CD14-positive monocyte (primary cell): ENCODE measurements around the gene EHD3. TPM values are rescaled to one million over a fixed set of nuclear protein-coding genes. Genes with fewer than 3 reads are reported as not detected.

Source experiments
- DNase-seq, 3 donors: peaks; one replicate each; pipeline ENCODE4 v3.0.0-alpha.2; 2011 to 2022
- H2AFZ ChIP-seq: 2 replicates; pipeline ENCODE4 v1.6.0; 2012; ENCODE audit warnings: mild to moderate bottlenecking, low read depth, low read length, inconsistent platforms; ENCODE audit not compliant: insufficient read depth, poor library complexity, severe bottlenecking
- H3K27ac ChIP-seq, 2 donors: 1 replicate in 1 of 2; 2 replicates in 1 of 2; pipeline ENCODE4 v1.5.1; 2012 to 2013; ENCODE audit warnings: low read length in 2 of 2, control low read depth in 1 of 2, inconsistent platforms in 1 of 2, low read depth in 1 of 2, mild to moderate bottlenecking in 1 of 2
- H3K27me3 ChIP-seq, 2 donors: one replicate each; pipeline versions ENCODE4 v1.6.0 to v1.6.1; 2011 to 2013; ENCODE audit warnings: low read length in 2 of 2; ENCODE audit not compliant: control insufficient read depth in 2 of 2, insufficient read depth in 2 of 2
- H3K36me3 ChIP-seq, 2 donors: replicated peaks in 1 of 2; 1 replicate in 1 of 2; 2 replicates in 1 of 2; pipeline versions ENCODE4 v1.5.1 to v1.6.1; 2012 to 2013; ENCODE audit warnings: low read length in 2 of 2, control low read depth in 1 of 2, inconsistent platforms in 1 of 2, mild to moderate bottlenecking in 1 of 2; ENCODE audit not compliant: insufficient read depth in 2 of 2, control insufficient read depth in 1 of 2
- H3K4me1 ChIP-seq, 2 donors: 1 replicate in 1 of 2; 2 replicates in 1 of 2; pipeline versions ENCODE4 v1.5.1 to v1.6.1; 2012 to 2013; ENCODE audit warnings: low read length in 2 of 2, control low read depth in 1 of 2, inconsistent platforms in 1 of 2, mild to moderate bottlenecking in 1 of 2, moderate library complexity in 1 of 2; ENCODE audit not compliant: insufficient read depth in 2 of 2, control insufficient read depth in 1 of 2
- H3K4me2 ChIP-seq: replicated peaks from 2 replicates; pipeline ENCODE3; 2012; ENCODE audit warnings: low read length, moderate library complexity, mild to moderate bottlenecking; ENCODE audit not compliant: poor library complexity, severe bottlenecking; ENCODE audit errors: extremely low read depth
- H3K4me3 ChIP-seq, 3 experiments: fragments of 200-600 bp in 1 of 3; sonication (generic) in 1 of 3; replicated peaks in 1 of 3; 1 replicate in 2 of 3; 2 replicates in 1 of 3; pipeline ENCODE4 v1.5.1; 2011 to 2013; ENCODE audit warnings: low read length in 3 of 3, mild to moderate bottlenecking in 3 of 3, control low read depth in 2 of 3, low read depth in 2 of 3, inconsistent platforms in 1 of 3, moderate library complexity in 1 of 3
- H3K79me2 ChIP-seq: 2 replicates; pipeline ENCODE4 v1.6.0; 2012; ENCODE audit warnings: mild to moderate bottlenecking, control low read depth, inconsistent platforms, low read length, moderate library complexity; ENCODE audit not compliant: insufficient read depth
- H3K9ac ChIP-seq: 2 replicates; pipeline ENCODE4 v1.6.0; 2017; ENCODE audit warnings: low read length, mild to moderate bottlenecking; ENCODE audit not compliant: insufficient read depth, poor library complexity, severe bottlenecking
- H3K9me3 ChIP-seq, 2 donors: replicated peaks in 1 of 2; 1 replicate in 1 of 2; 2 replicates in 1 of 2; pipeline versions ENCODE4 v1.5.1 to v1.6.1; 2012 to 2013; ENCODE audit warnings: low read length in 2 of 2, control low read depth in 1 of 2; ENCODE audit not compliant: control insufficient read depth in 1 of 2, insufficient read depth in 1 of 2
- H4K20me1 ChIP-seq: 2 replicates; pipeline ENCODE4 v1.6.0; 2012; ENCODE audit warnings: mild to moderate bottlenecking, low read length, control low read depth, moderate library complexity; ENCODE audit not compliant: insufficient read depth
- H3K27ac Mint-ChIP-seq, 7 donors: one replicate each; pipeline ENCODE4 v1.8.0; 2020; ENCODE audit warnings: mild to moderate bottlenecking in 7 of 7, mixed read lengths in 7 of 7, moderate library complexity in 6 of 7, inconsistent platforms in 2 of 7
- H3K27me3 Mint-ChIP-seq, 3 donors: one replicate each; pipeline ENCODE4 v1.8.0; 2021 to 2022; ENCODE audit warnings: low read depth in 3 of 3, mild to moderate bottlenecking in 3 of 3, mixed read lengths in 3 of 3, moderate library complexity in 3 of 3, inconsistent platforms in 1 of 3
- H3K36me3 Mint-ChIP-seq, 2 donors: one replicate each; pipeline ENCODE4 v1.8.0; 2020; ENCODE audit warnings: mixed read lengths in 2 of 2, inconsistent platforms in 1 of 2, mild to moderate bottlenecking in 1 of 2
- H3K4me1 Mint-ChIP-seq: one replicate; pipeline ENCODE4 v1.8.0; 2020; ENCODE audit warnings: mild to moderate bottlenecking, mixed read lengths
- H3K4me3 Mint-ChIP-seq, 2 donors: one replicate each; pipeline ENCODE4 v1.8.0; 2020; ENCODE audit warnings: mild to moderate bottlenecking in 2 of 2, mixed read lengths in 2 of 2, moderate library complexity in 1 of 2
- H3K9me3 Mint-ChIP-seq, 7 donors: one replicate each; pipeline ENCODE4 v1.8.0; 2020 to 2022; ENCODE audit warnings: mixed read lengths in 7 of 7, mild to moderate bottlenecking in 6 of 7, moderate library complexity in 6 of 7, inconsistent platforms in 2 of 7
- WGBS: methylation state at CpG from one replicate; pipeline ENCODE4 v1.1.5; 2013; ENCODE audit warnings: missing lambda C conversion rate; ENCODE audit not compliant: insufficient coverage; 5-methylcytosine and 5-hydroxymethylcytosine counted together
- intact Hi-C, 2 donors: fragments of 100-400 bp; cut with micrococcal nuclease; formaldehyde crosslinking; loops; one replicate each; pipeline versions ENCODE4 v1.15.0 to v1.15.1; 2023
- polyA plus RNA-seq, 3 donors: library from polyadenylated mRNA; depleted of rRNA in 1 of 3; unstranded in 2 of 3; stranded (reverse) in 1 of 3; fragments of 300-500 nt in 2 of 3; fragments of >200 nt in 1 of 3; fragmentation: Illumina TruSeq in 2 of 3; gene quantifications; 1 replicate in 2 of 3; 2 replicates in 1 of 3; pipeline ENCODE4 v1.2.3, GENCODE V29; 2012 to 2021
- TF ChIP-seq, protein P1 (sequence below): fragments of 200-600 bp; IDR thresholded peaks from one replicate; pipeline ENCODE4 v1.8.0; 2022; ENCODE audit warnings: antibody characterized with exemption, mild to moderate bottlenecking

The EHD3 gene
- polyA plus RNA-seq, 3 donors, result 1.1 to 1.5 (median 1.4) TPM

DNA sequence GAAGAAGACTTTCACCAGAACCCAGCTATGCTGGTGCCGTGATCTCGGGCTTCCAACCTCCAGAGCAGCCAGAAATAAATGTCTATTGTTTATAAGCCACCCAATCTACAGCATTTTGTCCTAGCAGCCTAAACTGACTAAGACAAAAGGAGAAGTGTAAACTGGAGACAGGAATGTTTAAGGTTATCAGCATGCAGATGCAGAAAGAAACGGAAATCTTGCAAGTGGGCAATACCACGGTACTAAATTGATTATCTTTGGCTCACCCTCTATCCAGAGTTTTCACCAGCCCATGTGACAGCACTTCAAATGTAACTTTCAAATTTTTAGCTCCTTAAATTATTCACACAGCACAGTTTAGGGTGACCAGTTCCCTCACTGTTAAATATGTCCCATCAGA, 10.9 kb upstream of the EHD3 start:
- 0% methylated on average over 2 of the region's 4 CpGs for WGBS

DNA sequence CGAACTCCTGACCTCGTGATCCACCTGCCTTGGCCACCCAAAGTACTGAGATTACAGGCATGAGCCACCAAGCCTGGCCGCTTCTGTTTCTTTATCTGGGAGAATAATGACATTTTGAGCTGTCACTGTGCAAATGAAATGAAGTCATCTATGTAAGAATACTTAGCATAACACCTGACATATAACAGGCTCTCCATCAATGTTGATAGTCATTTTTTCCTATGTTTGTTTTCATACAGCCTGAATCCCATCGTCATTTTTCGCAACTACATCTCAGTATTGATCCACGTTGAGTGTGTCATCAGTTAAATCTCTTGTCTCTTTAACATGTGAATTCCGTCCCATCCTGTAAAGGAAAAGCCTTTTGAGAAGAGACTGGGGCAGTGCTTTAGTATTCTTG, 10.2 kb upstream of the EHD3 start:
- Histone ChIP-seq H3K36me3 (no peaks in the 10 kb centered on the region), H3K9me3 (no peaks in the 10 kb centered on the region), H3K4me1 (peaks cover 27 to 33% of the 10 kb centered on the region in 2 donors), H3K4me2 (no peak overlapping the region), H3K9ac (no peak overlapping the region), H3K4me3 (no peak overlapping the region), H3K27ac (no peak overlapping the region), H3K27me3 (peaks cover 0 to 2% of the 10 kb centered on the region in 2 donors), H3K79me2 (no peaks in the 10 kb centered on the region), H2AFZ (no peak overlapping the region), H4K20me1 (no peaks in the 10 kb centered on the region)
- TF ChIP-seq, protein P1, sequence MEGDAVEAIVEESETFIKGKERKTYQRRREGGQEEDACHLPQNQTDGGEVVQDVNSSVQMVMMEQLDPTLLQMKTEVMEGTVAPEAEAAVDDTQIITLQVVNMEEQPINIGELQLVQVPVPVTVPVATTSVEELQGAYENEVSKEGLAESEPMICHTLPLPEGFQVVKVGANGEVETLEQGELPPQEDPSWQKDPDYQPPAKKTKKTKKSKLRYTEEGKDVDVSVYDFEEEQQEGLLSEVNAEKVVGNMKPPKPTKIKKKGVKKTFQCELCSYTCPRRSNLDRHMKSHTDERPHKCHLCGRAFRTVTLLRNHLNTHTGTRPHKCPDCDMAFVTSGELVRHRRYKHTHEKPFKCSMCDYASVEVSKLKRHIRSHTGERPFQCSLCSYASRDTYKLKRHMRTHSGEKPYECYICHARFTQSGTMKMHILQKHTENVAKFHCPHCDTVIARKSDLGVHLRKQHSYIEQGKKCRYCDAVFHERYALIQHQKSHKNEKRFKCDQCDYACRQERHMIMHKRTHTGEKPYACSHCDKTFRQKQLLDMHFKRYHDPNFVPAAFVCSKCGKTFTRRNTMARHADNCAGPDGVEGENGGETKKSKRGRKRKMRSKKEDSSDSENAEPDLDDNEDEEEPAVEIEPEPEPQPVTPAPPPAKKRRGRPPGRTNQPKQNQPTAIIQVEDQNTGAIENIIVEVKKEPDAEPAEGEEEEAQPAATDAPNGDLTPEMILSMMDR, result no peak
- H3K27ac Mint-ChIP-seq, result no peak overlapping the region
- peaks cover 0 to 2% (median 0%) of the 10 kb centered on the region in 7 donors for H3K9me3 Mint-ChIP-seq
- H3K4me3 Mint-ChIP-seq, result no peak overlapping the region
- H3K27me3 Mint-ChIP-seq, result no peaks in the 10 kb centered on the region
- 100% methylated on average over 3 of the region's 7 CpGs for WGBS
- DNase-seq, result no peak
- intact Hi-C loops, result loop anchor here in 1 of 2 donors (5.0 kb wide), 1 partner anchor 109 kb away; no protein-coding TSS in a partner anchor
- peaks cover 0 to 2% of the 10 kb centered on the region in 2 donors for H3K36me3 Mint-ChIP-seq
- peaks cover 37% of the 10 kb centered on the region for H3K4me1 Mint-ChIP-seq

More for the DNA sequence above, 10.9 kb upstream of the EHD3 start:
- H3K9me3 ChIP-seq, result no peaks in the 10 kb centered on the region
- no peak overlapping the region for H3K4me3 Mint-ChIP-seq
- H3K4me1 Mint-ChIP-seq, result peaks cover 42% of the 10 kb centered on the region
- peaks cover 0 to 2% of the 10 kb centered on the region in 2 donors for H3K36me3 Mint-ChIP-seq
- H4K20me1 ChIP-seq, result no peaks in the 10 kb centered on the region
- H3K4me3 ChIP-seq, result no peak overlapping the region
- H3K9ac ChIP-seq, result no peak overlapping the region
- no peak overlapping the region for H2AFZ ChIP-seq
- intact Hi-C loops, result loop anchor here in 1 of 2 donors (5.0 kb wide), 1 partner anchor 109 kb away; no protein-coding TSS in a partner anchor
- peaks cover 0 to 2% of the 10 kb centered on the region in 2 donors for H3K27me3 ChIP-seq
- no peak overlapping the region for H3K4me2 ChIP-seq
- H3K79me2 ChIP-seq, result no peaks in the 10 kb centered on the region
- H3K27ac ChIP-seq, result no peak overlapping the region
- H3K4me1 ChIP-seq, result peaks cover 34 to 39% of the 10 kb centered on the region in 2 donors
- DNase-seq, result no peak
- peak overlapping the region in 2 of 7 donors; percentile 74 to 78 for H3K27ac Mint-ChIP-seq
- no peaks in the 10 kb centered on the region for H3K36me3 ChIP-seq
- no peaks in the 10 kb centered on the region for H3K27me3 Mint-ChIP-seq
- peaks cover 0 to 2% (median 0%) of the 10 kb centered on the region in 7 donors for H3K9me3 Mint-ChIP-seq
- TF ChIP-seq, protein P1, result no peak
